Activated T-cell treated with anti-CD3 and anti-CD28 coated beads, Interleukin-2, amount 50 U/mL, for 72 hours (primary cell): Measurements from ENCODE around the gene RAB43. TPM values are rescaled to one million over a fixed set of nuclear protein-coding genes. Genes with fewer than 3 reads are reported as not detected.

Experiments used
- ATAC-seq, 2 donors: fragments of 150-1000 bp; cut with Tn5 transposase; replicated peaks in 1 of 2; 2 replicates each; pipeline ENCODE4 v1.10.0; 2021; ENCODE audit warnings: moderate library complexity in 2 of 2, mild to moderate bottlenecking in 1 of 2
- DNase-seq, 2 donors: peaks; one replicate each; pipeline ENCODE4 v3.0.0; 2021 to 2022; ENCODE audit warnings: mixed read lengths in 1 of 2
- H3K27ac Mint-ChIP-seq: one replicate; pipeline ENCODE4 v1.8.0; 2022; ENCODE audit warnings: mild to moderate bottlenecking, moderate library complexity, mixed read lengths
- H3K27me3 Mint-ChIP-seq: one replicate; pipeline ENCODE4 v1.8.0; 2022; ENCODE audit warnings: low read depth, mixed read lengths
- H3K36me3 Mint-ChIP-seq, 2 donors: one replicate each; pipeline ENCODE4 v1.8.0; 2022; ENCODE audit warnings: mixed read lengths in 2 of 2, mild to moderate bottlenecking in 1 of 2; ENCODE audit not compliant: insufficient read depth in 2 of 2
- H3K4me1 Mint-ChIP-seq: one replicate; pipeline ENCODE4 v1.8.0; 2022; ENCODE audit warnings: low read depth, mixed read lengths
- H3K4me3 Mint-ChIP-seq, 2 donors: one replicate each; pipeline ENCODE4 v1.8.0; 2022; ENCODE audit warnings: mild to moderate bottlenecking in 2 of 2, mixed read lengths in 2 of 2, moderate library complexity in 2 of 2
- H3K9me3 Mint-ChIP-seq, 2 donors: one replicate each; pipeline ENCODE4 v1.8.0; 2022; ENCODE audit warnings: mixed read lengths in 2 of 2
- total RNA-seq, 2 donors: library from RNA; stranded (reverse); gene quantifications; one replicate each; pipeline ENCODE4 v1.2.3, GENCODE V29; 2022

The RAB43 gene
- total RNA-seq, 2 donors from 2014 or later, result 82.5 to 95.5 TPM

DNA sequence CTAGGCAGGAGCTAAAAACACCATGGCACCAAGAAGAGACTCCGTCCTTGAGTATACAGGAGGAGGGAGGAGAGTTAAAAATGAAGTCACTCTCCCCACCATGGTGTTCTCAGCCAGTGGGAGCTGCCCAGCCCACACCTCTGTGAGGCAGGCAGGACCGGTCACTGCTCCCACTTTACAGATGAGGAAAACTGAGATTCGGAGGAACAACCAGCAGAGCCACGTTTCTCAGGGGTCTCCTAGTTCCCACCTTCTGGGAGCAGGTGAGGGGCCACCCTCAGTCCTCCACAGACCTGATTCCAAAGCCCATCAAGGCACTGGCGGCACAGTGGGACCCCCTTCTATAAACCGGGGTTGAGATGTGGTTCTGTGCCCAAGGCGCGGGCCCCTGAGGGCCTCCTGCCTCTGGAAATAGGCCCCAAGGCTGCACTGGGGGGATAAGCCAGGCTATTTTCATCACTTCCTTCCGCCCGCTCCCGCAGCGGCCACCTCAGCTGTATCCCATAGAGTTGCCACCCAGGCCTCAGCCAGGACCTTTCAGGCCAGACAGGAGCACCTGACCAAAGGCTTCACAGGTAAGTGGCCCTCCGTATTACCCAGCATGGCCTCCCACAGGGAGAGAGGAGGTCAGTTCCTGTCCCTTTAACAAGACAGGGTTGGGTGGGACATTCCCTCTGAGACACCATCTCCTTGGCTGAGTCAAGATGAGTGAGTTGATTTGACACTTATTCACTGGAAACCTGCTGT is 61.2 kb downstream of the RAB43 start, which contains the start of gene GP9:
GP9 (plus strand) TSS at position 504 of the 747 bp plus-strand sequence. CDS start 961 bp downstream, outside the sequence.
- no peaks in the 10 kb centered on the region for H3K27me3 Mint-ChIP-seq
- no peak within 1 kb of the TSS for H3K27ac Mint-ChIP-seq
- peak; percentile 43 to 62 for ATAC-seq
- no peak for DNase-seq
- no peak within 1 kb of the TSS for H3K4me3 Mint-ChIP-seq
- H3K9me3 Mint-ChIP-seq, result no peaks in the 10 kb centered on the region
- no peaks in the 10 kb centered on the region for H3K36me3 Mint-ChIP-seq
- H3K4me1 Mint-ChIP-seq, result peaks cover 8% of the 10 kb centered on the region

DNA sequence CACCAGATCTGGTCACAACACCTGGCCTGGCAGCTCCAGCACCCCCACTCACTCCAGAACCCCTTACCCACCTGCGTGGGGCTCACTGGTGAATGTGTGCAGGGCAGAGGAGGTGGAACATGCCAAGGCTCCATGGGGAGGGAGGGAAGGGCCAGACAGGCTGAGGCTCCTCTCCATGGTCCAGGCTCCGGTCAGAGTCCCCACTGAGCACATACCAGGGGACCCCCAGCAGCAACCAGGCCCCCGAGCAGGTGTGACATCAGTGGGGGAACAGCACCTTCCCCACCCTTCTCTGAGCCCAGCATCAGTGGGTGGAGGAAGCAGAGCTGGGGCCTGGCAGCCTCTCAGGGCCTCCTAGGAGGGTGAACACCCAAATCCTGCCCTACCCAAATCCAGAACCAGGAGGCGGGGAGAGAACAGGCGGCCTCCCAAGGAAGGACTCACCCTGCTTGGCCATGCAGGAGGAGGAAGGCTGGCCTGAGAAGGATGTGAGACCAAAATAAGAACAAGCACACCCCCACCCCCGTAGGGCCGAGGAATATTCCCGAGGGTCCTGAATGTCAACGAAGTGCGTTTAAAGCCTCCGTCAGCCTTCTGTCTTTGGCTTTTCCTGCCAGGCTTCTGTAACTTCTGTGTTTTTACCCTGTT is 62.2 kb downstream of the RAB43 start:
- H3K4me3 Mint-ChIP-seq, result no peak overlapping the region
- peaks cover 8% of the 10 kb centered on the region for H3K4me1 Mint-ChIP-seq
- H3K27me3 Mint-ChIP-seq, result no peaks in the 10 kb centered on the region
- ATAC-seq, result no peak
- no peak for DNase-seq
- H3K27ac Mint-ChIP-seq, result no peak overlapping the region
- H3K9me3 Mint-ChIP-seq, result no peaks in the 10 kb centered on the region
- H3K36me3 Mint-ChIP-seq, result no peaks in the 10 kb centered on the region

DNA sequence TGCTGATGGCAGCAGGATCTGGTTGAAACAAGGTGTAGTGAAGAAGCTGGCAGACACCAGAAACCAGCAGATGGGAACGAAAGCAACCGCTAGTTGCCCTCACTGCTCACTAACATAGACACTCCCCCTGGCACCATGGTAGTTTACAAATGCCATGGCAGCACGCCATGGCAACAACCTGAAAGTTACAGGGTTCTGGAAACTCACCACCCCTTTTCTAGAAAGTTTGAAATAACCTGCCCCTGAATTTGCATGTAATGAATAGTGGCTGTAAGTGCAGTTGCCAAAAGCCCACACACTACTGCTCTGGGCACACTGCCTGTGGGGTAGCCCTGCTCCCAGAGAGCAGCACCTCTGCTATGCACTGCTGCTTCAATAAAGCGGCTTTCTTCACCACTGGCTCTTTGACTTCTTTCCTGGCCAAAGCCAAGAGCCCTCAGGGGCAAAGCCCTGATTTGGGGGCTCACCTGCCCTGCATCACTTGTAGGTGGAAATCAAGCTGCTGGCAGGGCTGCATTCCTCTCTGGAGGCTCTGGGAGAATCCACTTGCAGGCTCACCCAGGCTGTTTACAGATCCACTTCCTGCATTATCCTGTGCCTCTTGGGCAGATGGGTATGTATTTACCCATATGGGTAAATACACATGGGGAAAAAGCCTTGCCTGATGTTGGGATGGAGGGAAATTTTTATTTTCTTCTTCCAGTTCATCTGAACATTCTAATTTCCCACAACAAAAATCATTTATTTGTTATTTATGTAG is 63.0 kb downstream of the RAB43 start:
- Mint-ChIP-seq H3K4me1 (peaks cover 14% of the 10 kb centered on the region), H3K36me3 (no peaks in the 10 kb centered on the region), H3K27me3 (no peaks in the 10 kb centered on the region), H3K4me3 (no peak overlapping the region), H3K9me3 (no peaks in the 10 kb centered on the region), H3K27ac (no peak overlapping the region)
- DNase-seq (peak in 1 of 2 donors; percentile 19), ATAC-seq (peak; percentile 53 to 55)

DNA sequence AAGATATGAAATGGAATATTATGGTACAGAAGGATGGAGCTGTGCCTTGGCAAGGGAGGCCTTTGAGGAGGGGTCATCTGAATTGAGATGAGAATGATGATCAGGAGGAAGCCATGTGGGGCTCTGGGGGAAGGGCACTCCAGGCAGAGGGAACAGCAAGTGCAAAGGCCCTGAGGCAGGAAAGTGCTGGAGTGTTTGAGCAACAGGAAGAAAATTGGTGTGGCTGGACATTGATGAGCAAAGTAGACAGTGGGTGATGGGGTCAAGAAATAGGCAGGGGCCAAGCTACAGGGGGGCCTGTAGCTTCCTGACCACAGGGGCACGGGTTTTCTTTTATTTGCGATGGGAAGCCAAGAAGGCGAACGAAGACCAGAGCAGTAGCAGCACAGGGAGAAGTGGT is 64.4 kb downstream of the RAB43 start:
- Mint-ChIP-seq H3K36me3 (no peaks in the 10 kb centered on the region), H3K4me1 (peaks cover 21% of the 10 kb centered on the region), H3K9me3 (no peaks in the 10 kb centered on the region), H3K27me3 (no peaks in the 10 kb centered on the region), H3K4me3 (no peak overlapping the region), H3K27ac (no peak overlapping the region)
- ATAC-seq, result no peak
- no peak for DNase-seq

DNA sequence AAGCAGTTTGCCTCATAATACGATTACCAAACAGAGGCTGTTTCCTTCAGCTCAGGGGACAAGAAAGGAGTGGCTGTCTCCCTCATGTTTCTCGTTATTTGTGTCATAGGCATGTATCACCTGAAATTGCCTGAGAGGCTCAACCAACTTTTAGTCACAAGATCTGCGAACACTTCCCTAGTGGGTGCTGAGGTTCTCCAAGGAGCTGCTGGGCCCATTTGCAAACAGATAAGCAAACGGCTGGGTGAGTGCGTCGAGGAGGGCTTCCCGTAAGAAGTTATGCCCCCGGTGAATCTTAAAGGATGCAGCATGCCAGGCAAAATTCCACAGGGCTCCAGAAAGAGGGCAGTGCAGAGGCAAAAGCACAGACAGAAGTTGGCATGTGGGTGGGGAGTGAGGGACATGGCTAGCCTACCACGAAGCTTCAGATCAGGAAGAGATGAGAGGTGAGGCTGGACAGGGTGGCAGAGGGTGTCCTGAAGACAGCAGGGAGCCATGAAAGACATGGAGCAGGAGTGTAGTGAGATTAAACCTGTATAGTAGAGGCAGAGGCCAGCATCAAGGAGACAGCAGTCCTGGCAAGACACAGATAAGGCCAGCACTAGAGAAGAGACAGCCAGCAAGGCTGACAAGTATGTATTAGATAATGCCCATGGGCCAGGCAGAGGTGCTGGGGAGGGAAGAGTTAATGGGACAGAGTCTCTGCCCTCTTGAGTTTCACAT is 65.0 kb downstream of the RAB43 start:
- Mint-ChIP-seq H3K4me1 (peaks cover 21% of the 10 kb centered on the region), H3K27me3 (no peaks in the 10 kb centered on the region), H3K27ac (no peak overlapping the region), H3K36me3 (no peaks in the 10 kb centered on the region), H3K4me3 (no peak overlapping the region), H3K9me3 (no peaks in the 10 kb centered on the region)
- DNase-seq (no peak), ATAC-seq (no peak)

DNA sequence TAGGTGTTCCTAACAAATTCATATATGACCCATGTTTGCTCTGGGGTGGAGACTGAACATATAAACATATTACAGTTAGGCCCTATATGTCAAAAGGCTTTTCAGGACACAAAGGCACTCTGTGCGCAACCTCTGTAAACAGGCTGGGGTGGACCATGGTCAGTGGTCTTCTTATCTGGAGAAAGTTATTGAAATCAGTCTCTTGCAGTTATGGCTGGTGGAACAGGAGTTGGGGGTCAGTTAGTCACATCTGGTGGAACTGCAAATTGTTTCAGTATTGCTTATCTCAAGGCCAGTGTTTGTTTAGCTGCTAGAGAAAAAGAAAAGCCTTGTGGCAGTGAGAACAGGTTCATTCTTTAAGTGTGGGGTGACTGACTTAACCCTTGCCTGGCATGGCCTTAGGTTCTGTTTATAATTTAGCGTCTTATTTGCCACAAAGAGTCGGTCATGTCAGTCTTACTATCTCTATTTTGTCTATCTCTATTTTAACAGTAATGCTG is 66.9 kb downstream of the RAB43 start:
- H3K27ac Mint-ChIP-seq, result no peak overlapping the region
- H3K36me3 Mint-ChIP-seq, result no peaks in the 10 kb centered on the region
- no peaks in the 10 kb centered on the region for H3K27me3 Mint-ChIP-seq
- H3K9me3 Mint-ChIP-seq, result no peaks in the 10 kb centered on the region
- no peak overlapping the region for H3K4me3 Mint-ChIP-seq
- peaks cover 21% of the 10 kb centered on the region for H3K4me1 Mint-ChIP-seq
- DNase-seq (no peak), ATAC-seq (no peak)

DNA sequence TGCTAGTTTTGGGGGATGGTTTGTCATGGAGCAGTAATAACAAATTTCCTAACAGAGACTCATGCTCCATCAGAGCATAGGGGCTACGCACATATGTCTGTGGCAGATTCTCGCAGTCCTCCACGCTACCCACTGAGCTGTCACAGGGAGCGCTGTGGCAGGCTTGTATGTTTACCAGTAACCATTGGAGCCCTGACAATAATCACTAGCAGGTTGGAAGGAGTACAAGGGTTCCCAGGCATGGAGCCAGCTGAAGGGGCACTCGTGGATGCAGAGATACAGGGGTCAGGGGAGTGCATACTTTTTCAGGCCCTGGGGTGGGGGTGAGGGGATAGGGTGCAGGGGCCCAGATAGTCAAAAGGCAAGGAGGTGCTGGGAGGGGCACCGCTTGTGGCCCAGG is 68.9 kb downstream of the RAB43 start:
- Mint-ChIP-seq H3K27ac (no peak overlapping the region), H3K27me3 (no peaks in the 10 kb centered on the region), H3K4me1 (peaks cover 12% of the 10 kb centered on the region), H3K36me3 (peaks cover 4 to 7% of the 10 kb centered on the region in 2 donors), H3K9me3 (peaks cover 5% of the 10 kb centered on the region in 2 donors), H3K4me3 (no peak overlapping the region)
- DNase-seq (no peak), ATAC-seq (no peak)

DNA sequence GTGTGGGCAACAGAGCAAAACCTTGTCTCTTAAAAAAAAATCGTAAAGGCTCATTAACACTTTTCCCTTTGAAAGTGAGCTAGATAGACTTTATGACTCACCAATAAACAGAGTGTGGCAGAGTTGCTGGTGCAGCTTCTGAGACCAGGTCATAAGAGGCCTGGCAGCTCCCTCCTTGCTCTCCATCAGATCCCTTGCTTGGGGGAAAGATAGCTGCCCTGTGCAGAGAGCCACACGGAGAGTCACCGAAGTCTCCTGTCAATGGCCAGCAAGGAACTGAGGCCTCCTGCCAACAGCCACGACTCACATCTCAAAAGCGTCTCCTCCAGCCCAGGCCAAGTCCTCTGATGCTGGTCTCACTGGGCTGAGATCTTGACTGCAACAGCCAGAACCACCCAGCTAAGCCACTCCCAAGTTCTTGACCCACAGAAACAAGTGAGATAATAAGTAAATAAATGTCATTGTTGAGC is 69.7 kb downstream of the RAB43 start:
- Mint-ChIP-seq H3K27ac (no peak overlapping the region), H3K4me1 (peaks cover 12% of the 10 kb centered on the region)

DNA sequence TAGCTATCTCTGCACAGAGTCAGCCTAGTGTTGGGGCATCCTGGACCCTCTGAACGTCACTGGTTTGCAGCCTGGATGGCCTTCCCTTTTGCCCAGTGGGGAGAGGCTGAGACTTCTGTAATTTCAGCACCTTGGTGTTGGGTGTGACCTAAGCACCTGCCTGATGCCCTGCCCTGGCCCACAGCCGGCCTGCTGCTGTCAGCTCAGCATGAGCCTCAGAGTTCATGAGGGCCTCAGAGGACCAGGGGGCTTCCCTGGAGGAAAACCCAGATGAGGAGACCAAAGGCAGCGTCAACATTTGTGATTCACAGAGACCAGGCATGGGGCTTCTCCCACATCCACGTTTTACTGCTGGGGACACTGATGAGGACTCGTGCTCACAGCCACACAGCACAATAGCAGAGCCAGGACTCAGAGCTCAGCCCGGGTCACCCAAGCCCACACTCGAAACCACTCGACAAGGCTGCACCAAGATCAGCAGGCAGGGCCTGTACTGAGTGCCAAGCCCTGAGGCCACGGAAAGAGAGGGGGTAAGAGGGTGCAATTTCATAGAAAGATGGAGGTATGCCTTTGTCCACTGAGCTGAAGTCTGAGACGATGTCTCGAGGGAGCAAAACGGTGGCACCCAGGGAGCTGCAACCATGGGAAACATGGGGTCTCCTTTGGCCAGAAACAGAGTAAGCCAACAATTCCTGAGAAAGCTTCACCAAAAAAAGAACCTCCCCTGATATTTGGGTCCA is 70.9 kb downstream of the RAB43 start:
- H3K9me3 Mint-ChIP-seq, result peaks cover 5% of the 10 kb centered on the region in 2 donors
- H3K4me3 Mint-ChIP-seq, result no peak overlapping the region
- DNase-seq (no peak), ATAC-seq (no peak)
- H3K36me3 Mint-ChIP-seq, result peaks cover 4 to 7% of the 10 kb centered on the region in 2 donors
- H3K27ac Mint-ChIP-seq, result no peak overlapping the region
- no peaks in the 10 kb centered on the region for H3K27me3 Mint-ChIP-seq
- H3K4me1 Mint-ChIP-seq, result peaks cover 12% of the 10 kb centered on the region

More for the DNA sequence above, 69.7 kb downstream of the RAB43 start:
- ATAC-seq (no peak), DNase-seq (no peak)
- Mint-ChIP-seq H3K4me3 (no peak overlapping the region), H3K36me3 (peaks cover 4 to 7% of the 10 kb centered on the region in 2 donors), H3K27me3 (no peaks in the 10 kb centered on the region), H3K9me3 (peaks cover 5% of the 10 kb centered on the region in 2 donors)

DNA sequence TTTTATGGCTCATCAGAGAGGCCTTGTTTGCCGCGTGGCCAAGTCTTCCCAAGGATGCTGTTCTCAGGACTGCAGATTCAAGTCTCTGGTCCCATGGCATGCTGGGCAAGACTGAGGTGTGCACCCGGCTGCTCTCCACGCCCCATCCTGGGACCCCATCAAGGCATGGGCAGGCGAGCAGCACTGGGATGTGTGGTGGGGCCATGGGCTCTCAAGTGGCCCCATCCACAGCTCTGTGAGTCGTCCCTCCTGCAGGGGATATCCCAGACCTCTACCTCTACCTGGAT is 74.1 kb downstream of the RAB43 start:
- Mint-ChIP-seq H3K4me1 (peaks cover 4% of the 10 kb centered on the region), H3K27me3 (no peaks in the 10 kb centered on the region), H3K36me3 (peaks cover 4 to 9% of the 10 kb centered on the region in 2 donors), H3K4me3 (peak overlapping the region in 1 of 2 donors; percentile 40), H3K27ac (no peak overlapping the region), H3K9me3 (peaks cover 5% of the 10 kb centered on the region in 2 donors)
- DNase-seq (no peak), ATAC-seq (no peak)

DNA sequence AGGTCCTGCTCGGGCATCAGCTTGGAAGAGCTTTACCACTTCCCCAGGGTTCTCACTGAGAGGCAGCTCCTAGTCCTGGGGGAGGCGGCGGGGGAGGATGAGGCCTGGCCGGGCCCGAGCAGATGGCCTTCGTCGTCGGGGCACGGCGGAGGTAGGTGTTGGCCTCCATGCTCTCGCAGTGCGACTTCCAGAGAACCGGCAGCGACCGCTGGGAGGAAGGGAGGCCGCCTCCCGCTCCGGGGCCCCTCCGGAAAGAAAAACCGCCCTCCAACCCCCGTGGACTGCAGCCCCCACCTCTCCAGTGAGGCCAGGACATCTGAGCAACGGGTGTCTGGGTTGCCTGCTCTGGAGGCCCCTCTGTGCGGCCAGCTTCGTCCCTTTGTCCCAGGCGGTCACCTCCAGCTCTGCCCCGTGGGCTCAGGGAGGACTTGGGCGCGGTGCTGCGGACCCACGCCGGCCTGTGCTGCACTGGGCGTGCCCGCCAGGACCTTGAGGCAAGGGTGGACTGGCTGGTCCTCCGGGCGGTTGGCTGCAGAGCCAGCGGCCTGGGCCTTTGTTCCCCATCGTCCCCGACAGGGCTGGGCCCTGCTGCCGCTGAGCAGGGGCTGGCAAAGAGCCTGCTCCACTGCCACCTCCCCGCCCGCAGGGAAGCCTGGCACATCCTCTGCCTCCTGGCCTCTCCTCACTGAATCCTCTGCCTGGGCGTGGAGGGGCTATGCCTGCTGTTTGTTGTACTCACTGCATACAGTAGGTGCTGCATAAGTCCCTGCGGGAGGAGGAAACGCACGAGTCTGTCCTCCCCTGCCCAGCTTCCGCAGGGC is 74.7 kb downstream of the RAB43 start:
- peak overlapping the region in 1 of 2 donors; percentile 40 for H3K4me3 Mint-ChIP-seq
- ATAC-seq, result no peak

More for the DNA sequence above, 74.7 kb downstream of the RAB43 start:
- Mint-ChIP-seq H3K27ac (no peak overlapping the region), H3K36me3 (peaks cover 4 to 9% of the 10 kb centered on the region in 2 donors), H3K4me1 (peaks cover 4% of the 10 kb centered on the region), H3K27me3 (no peaks in the 10 kb centered on the region), H3K9me3 (peaks cover 5% of the 10 kb centered on the region in 2 donors)
- no peak for DNase-seq
